Right kidney (tissue), 1 donor: Measurements from ENCODE around the gene PINK1.
A peak's percentile ranks its signal among the peaks of the same experiment; 100 is the strongest.

ENCODE experiments used
- DNase-seq: peaks from one replicate; pipeline ENCODE4 v3.0.0-alpha.2; 2016

The PINK1 gene

DNA sequence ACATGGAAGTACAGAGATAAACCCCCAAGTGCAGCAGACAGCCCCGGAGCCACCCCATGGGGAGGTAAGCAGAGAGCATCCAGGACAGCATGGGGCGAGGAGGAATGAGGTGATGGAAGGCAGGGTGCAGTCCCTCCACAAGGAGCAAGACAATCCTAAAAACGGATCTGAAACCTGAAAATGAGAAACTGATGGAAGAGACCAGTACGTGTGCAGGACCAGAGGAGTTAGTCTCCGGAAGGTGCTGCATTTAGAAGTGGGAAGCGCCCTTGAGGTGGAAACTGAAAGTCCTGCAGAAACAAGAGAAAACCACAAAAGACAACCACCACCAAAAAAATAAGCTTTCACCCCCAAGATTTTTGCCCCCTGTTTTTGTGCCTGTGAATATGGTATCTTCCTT, 45.3 kb downstream of the PINK1 start:
- DNase-seq = no peak

DNA sequence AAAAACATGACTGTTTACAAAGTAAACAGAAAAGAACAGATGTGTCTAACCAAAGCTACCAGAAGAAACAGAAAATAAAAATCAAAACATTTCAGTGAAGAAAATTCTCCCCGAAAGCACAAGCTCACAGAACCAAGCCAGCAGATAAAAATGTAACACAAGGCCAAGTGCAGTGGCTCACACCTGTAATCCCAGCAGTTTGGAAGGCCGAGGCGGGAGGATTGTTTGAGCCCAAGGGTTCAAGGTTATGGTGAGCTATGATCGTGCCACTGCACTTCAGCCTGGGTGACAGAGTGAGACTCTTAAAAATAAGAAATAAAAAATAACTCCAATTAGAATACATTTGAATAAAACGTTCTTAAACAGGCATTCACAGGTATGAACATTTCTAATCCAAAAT, 47.0 kb downstream of the PINK1 start:
- no peak for DNase-seq

DNA sequence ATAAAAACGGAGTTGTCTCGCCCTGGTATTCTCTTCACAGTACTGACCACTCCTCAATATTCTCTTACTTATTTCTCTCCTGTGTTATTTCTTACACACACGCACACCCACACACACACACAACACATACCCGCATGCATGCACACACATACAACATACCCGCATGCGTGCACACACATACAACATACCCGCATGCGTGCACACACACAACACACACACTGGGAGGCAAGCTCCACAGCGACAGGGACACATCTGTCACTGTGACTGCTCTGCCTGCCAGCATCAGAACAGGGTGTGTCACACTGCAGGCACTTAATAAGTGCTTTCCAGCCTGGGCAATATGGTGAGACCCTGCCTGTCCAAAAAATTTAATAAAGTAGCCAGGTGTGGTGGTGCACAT, 48.7 kb downstream of the PINK1 start:
- no peak for DNase-seq

DNA sequence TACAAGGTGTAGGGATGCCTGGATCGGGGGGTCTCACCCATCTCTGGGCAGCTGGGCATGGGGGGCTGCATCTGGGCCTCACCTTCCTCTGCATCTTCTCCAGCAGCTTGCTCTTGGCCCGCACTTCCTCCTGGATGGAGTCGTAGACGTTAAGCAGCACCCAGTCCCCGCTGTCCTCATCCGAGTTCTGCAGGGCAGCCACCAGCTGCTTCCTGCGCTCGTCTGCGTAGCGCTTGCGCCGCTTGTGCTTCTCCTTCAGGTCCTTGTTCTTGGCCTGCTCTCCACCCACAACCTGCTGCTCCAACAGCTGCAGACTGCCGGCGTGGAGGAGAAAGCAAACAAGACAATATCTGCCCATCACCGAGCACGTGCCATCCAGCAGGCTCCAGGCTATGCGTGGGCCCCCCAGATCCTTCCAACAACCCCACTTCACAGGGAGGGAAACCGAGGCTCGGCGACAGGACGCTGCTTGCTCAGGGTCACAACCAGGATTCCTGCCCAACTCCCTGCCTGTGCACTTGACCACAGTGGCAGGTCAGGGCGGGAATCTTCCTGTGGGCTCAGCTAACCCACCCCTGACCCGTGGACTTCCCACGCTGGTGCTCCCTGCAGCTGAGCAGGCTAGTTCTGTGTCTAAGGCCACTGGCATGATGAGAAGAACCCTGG, 49.4 kb downstream of the PINK1 start:
- no peak for DNase-seq

DNA sequence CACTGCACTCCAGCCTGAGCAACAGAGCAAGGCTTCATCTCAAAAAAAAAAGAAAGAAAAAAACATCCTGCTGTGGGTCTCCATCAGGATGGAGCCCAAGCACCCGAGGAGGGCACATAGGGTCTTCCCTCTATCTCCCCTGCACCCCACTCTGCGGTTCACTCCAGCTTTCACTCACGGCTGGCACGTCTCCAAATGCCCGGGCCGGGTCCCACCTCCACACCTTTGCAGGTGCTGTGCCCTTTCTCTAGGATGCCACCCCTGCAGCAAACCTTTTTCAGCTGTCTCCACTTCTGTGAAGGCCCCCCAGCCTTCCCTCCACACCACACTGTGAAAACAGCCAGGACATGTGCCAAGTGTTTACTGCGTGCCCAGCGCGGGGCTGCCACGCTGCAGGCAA, 50.4 kb downstream of the PINK1 start:
- no peak for DNase-seq

DNA sequence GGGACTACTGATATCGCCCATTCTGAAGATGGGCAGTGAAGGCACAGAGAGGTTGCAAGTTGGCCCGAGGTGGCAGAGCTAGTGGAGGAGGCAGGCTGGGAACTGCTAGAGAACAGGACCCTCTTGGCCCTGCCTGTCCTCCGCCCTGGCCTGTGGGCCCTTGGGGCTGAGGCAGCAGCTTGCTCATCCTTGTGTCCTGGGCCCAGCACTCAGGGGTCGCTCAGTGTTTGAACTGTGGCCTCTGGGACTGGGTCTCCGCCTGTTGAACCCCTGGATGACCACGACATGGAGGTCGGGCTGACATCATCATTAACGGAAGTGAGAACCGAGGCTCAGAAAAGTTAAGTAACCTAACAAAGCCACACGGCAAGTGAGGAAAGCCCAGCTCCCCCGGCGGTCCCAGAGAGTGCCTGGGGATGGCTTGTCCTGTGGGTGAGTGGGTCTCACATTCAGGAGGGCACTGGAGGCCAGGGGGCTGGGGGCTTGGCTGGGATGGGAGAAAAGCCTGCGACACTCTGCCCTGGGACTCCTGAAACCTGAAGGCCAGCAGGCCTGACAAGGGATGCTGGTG, 50.9 kb downstream of the PINK1 start:
- no peak for DNase-seq

DNA sequence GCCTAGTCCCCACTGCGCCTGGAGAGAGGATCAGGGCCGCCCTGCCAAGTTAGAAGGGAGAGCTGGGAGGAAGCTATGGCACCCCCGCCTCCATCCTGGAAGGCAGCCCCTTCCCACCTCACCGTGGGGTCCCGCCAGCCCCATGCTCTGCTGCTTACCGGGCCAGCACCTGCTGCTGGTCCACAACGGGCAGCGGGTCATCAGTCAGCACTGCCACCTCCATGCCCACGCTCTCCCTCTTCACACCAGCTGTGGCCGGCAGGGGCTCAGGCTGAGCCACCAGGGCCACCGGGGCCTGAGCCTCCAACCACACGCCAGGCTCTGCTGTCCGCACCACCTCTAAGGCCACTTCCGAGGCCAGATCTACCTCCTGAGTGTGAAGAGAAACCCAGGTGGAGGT, 51.4 kb downstream of the PINK1 start:
- DNase-seq = no peak

DNA sequence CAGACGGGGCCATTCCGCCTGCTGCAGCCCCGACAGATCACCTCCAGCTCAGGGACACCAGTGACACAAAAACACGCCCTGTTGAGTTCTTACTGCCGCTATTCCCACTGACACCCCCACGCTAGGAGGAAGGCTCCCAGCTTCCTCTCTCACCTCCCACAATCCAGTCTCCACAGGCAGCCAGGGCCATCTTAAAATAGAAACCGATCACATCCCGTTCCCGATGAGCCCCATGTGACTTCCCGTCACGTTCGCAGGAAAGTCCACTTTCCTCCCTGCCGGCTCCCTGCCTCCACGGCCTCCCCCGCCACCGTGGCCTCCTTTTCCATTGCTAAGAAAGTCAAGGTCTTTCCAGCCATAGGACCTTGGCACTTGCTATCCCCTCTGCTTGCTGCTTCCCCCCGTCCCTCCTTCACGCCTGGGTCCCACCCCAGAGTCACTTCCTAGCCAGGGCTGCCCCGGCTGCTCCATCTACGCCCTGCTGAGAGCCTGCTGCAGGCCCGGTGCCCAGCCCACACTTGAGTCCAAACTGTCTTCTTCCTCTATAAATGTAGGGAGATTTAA, 51.9 kb downstream of the PINK1 start:
- DNase-seq = no peak

DNA sequence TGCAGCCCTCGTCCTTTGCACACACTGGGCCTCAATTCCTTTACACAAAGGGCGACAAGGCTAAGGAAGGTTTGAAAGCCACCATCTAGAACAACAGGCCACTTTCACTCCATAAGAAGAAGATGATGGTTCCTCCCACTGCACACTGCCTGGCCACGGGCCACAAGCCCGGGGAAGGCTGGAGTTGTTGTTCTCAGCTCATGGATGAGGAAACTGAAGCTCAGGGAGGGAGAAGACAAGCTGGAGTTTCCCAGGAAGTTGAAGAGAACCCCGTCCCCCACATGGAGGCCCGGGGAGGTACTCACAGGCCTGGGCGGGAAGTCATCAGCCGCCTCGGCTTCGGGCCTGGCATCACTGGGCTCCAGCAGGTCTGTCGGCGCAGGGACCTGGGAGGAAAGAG, 52.5 kb downstream of the PINK1 start:
- DNase-seq = no peak

DNA sequence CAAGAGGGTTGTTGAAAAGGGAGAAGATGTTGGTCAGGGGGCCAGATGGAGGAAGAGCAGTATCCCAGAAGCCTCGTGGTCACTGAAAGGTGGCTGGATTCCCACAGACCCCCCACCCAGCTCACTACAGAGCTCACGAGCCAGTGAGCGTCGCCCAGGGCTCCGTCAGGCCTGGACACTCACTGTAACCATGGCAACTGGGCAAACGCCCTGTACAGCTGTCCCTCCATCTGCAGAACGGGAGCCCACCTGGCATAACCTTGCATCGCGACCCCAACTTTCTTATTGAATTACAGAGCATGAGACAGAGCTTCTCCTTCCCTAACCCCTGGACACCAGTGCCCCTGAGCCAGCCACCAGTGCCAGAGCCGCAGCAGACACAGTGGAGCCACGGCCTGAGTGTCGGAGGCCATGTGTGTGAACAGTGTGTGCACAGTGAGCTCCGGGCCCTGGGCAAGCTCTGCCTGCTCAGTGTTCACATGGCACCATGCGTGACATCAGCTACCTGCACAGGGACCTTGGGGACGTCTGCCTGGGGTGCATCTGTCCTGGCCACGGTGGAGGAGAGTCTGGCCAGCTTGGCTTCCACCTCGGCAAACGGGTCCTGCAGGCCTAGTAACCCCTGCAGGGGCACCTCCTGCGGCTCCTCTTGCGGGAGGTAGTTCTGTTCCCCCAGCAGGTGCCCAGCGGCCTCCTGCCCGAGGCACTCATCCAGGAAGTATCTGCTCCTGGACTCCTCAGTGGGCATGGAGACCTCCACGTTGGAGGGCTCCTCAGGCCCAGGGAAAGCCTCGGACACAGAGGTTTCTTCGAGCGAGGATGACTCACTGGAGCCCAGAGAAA, 53.8 kb downstream of the PINK1 start:
- no peak for DNase-seq

DNA sequence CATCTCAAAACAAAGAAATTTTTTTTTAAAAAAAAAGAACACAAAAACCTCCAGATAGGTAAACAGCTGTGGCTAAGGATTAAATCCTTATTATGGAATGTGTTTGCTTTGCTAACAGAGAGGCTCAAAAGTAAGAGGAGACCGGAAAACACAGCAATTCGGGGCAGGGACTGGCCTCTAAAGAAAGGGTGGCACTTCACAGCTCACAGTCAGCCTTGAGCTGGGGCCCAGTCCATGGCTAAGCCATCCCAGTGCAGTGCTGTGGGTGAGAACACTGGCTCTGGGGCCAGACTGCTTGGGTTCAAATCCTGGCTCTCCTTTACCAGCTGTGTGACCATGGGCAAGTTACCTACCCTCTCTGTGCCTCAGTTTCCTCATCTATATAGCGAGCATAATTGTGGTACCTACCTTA, 56.4 kb downstream of the PINK1 start:
- DNase-seq = no peak

DNA sequence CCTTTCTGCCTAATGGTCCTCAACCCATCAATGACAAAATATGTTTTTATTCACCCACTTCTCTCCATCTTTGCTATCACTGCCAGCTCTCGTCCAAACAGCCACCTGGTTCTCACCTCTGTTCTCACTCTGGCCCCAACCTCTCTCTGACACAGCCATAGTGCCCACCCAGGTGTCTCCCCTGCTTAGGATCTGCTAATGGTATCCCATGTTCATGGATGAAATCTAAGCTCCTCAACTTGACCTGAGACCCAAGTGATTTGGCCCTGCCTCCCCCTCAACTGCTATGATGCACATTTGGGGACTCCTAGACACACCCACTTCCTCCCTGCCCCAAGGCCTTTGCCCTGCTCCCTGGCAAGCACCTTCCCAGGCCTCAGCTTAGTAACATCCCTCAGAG, 58.6 kb downstream of the PINK1 start:
- DNase-seq = no peak

DNA sequence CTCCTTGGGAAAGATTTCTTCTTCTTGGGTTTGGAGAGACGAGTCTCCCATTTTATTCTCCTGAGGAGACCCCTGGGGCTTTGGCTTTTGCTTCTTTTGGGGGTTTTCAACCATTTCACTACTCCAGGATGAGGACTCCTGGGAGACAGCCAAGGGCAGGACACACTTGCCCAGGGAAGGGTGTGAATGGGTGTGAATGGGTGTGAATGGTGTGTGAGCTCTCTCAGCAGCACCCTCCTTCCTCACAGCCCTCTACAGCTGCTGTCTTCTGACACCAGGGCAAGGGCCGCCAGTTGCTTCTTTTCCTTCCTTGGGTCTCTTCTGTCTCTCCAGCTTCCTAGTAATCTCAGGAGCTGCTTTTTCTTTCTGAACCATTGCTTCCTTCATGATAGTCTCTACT, 60.4 kb downstream of the PINK1 start:
- no peak for DNase-seq

DNA sequence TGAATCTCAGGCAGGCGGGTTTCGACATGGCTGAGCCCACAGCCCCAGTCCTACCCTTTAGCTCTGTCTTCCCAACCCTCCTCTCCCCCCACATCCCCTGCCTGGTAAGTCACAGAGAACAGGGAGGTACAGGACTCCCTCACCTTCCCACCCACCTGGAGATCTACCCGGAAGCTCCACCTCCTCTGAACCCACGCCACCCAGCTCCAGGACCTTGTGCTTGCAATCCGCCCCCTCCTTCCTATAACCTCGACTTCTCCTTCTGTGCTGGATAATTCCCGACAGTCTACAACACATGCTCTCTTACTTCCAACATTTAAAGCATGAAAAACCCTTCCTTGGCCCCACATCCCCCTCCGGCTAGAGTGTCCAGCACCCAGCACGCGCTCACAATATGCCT, 62.3 kb downstream of the PINK1 start:
- no peak for DNase-seq

DNA sequence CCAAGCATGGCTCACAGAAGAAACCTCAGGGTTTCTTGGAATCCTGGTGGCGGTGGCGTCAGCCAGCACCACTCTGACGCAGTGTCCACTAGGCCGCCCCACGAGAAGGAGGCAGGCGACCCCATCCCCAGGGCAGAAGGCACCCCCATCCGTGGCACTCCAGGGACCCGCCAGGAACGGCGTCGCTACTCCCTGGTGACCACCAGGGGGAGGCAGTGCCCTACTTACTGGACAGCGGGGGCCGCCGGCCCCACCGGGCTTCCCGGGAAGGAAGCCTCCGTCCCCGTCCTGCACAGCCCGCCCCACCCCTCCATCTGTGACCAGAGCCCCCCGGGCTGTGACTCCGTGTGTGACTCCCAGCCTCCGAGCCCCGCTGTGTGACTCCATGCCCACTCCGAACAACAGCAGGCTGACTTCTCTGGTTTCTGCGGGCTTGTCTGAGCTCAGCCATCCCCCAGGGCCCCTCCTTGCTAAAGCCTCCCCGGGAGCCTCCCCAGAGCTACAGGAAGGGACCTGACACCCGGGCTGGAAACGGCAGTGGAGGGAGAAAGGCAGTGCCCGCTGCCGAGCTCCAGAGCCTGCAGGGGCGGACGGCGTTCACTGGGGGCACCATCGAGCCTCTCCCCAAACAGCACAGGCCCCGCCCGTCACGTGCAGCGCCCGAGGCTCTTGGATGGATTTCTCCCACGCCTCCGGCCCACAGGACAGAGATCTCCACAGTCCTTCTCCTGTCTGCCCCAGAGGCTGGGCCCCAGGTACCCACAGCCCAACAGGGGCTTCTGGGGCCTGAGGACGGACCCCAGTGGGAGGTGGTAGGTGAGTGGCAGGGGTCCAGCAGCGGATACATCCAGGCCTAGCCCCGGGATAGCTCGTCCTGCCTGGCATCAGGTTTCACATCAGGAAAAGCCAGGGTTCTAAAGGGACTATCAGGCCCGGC, 63.4 kb downstream of the PINK1 start:
- peak; percentile 86 for DNase-seq

DNA sequence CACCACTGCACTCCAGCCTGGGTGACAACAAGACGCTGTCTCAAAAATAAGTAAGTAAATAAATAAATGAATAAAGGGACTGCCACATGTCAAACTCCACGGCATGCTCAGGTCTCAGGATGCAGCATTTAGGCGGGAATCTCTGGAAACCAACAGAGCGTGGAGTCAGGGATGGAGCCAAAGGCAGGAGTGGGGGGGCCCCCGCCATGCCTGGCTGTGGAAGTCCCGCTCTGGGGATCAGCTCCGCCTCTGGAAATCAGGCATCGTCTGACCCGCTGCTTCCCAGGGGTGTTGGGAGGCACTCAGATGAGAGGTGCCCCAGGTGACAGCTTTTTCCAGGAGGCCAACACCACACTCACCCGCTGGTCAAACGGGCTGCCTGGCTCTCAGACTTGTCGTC, 64.3 kb downstream of the PINK1 start:
- no peak for DNase-seq

DNA sequence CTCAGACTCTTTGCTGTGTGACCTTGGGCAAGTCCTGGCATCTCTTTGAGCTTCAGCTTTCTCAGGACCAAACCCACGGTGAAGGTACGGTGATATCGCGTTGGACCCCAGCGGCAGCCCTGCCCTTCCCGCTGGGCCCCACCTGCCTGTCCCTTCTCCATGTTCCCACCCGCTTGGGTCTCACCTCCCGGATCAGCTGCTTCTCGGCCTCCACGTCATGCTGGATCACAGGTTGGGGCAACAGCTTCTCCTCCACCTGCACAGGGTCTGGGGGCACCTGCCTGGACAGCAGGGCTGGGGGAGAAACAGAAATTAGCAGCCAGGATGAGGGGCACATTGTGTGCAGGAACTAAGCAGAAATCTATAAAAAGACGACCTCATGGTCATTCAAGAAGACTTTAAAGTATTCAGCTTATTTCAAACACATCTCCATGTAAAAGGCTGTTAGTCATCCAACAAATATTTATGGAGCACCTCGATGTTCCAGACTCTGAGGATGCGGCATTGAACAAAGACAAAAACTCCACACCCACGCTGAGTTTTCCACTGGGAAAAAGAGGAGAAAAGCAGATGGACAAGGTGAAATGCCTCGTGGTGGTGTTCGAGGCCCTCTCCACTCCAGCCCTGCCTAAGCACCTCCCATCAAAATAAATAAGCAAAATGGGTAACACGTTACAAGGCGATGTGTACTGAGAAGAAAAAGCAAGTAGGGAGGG, 65.1 kb downstream of the PINK1 start:
- DNase-seq = no peak

DNA sequence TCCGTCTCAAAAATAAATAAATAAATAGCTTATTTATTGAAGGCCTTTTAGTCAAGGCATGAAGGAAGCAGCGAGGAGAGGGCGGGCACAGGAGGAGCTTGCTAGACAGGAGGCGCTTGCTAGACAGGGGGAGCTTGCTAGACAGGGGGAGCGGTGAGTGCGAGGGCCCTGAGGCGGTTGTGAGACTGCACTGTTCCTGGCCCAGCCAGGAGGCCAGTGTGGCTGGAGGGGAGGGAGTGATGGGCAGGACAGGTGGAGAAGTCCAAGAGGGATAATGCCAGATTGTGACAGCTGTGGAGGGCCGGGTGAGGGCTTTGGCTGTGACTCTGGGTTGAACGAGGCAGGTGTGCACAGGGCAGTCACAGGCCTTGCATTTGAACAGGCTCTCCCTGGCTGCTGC, 66.3 kb downstream of the PINK1 start:
- no peak for DNase-seq

DNA sequence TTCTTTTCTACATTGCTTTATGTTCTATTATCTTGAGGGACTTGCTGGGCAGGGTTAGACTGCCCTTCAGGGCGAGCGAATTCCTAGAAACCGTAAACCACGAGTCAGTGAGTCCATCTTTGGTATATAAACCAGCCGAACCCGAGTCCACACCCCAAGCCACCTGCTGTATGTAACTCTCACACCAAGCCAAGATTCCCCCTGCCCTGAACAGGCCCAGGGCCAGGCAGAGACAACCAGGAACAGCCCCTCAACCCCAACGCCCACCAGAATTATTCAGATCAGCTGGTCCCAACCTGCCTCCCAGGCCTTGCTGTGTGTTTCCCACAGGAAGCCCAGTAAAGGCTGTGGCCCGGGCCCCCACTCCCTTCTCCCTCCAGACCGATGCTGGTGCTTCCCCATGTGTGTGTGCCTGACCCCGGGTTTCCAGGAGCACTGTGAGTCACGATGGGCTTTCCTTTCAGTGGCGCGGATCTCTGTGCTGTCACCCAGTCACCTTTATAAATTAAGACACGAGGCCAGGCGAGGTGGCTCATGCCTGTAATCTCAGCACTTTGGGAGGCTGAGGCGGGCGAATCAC, 67.5 kb downstream of the PINK1 start:
- no peak for DNase-seq
